HS-27A (cell line): ENCODE data around the gene ARL3.

Source experiments
- DNase-seq: peaks from one replicate; pipeline ENCODE4 v3.0.0-alpha.2; 2012; ENCODE audit warnings: low read depth, missing footprints

Gene ARL3

DNA sequence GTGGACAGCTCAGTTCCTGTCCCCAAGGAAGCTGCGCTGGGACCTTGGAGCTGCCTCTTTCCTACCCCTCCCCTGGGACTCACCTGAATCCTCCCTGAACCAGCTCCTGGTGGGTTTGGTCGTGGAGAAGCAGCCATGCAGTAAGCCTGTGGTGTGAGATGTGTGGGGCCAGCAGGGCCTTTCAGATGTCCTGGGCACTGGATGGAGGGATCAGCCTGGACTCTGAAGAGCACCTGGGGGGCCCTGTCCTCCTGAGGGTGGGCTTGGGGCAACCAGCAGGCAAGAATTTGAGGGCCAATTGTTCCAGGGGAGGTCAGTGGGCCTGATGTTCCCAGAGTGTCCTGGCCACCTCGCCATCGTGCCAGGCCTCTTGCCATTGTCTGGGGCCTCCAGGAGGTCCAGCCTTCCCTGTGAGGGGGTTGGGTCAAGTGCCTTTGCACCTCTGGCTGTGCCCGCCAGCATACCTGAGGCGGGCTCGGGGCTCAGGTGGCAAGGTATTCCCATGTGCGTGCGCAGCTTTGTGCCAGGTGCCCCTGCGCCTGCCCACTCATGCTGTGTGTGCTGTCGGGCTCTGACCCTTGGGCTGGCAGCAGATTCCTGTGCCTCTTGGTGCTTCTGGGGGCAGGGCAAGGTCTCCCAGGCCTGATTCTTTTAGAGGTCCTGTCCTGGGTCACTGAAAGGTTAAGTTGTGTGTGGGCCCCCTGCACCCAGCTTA lies 62.6 kb downstream of the ARL3 start:
- DNase-seq: no peak

DNA sequence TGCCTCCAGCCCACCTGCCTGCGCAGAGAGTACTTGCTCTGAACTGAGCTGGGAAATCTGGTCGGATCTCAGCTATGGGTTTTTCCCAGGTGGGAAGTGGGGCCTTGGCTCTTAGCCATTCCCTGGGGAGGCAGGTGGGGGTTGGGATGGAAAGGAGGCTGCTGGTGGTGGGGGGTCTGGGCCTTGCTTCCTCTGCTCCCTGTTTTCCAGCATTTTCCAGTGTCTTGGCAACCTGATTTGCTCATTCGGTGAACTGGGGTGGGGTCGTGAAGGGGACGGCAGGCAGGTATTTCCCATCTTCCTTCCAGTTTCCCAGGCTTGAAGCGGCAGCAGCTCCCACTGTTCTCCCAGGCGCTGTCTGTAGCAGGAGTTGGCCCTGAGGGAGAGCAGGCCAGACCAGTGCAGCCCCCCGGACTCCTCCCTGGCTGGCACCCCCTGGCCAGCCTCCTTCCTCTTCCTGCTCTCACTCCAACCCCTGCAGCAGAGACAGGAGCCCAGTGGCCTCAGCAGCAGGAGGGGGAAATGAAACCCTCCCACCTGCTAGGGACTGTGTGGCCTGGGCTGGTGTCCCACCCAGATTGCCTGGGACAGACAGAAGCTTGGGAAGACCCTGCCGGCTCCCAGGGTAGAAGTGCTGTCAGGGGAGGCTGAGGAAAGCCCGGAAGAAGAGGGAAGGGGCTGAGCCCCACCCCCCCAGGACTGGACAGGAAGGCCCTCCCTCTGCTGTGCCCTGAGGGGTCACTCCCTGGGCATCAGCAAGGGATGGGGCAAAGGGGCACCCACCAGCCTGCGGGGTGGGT lies 63.3 kb downstream of the ARL3 start:
- no peak for DNase-seq

DNA sequence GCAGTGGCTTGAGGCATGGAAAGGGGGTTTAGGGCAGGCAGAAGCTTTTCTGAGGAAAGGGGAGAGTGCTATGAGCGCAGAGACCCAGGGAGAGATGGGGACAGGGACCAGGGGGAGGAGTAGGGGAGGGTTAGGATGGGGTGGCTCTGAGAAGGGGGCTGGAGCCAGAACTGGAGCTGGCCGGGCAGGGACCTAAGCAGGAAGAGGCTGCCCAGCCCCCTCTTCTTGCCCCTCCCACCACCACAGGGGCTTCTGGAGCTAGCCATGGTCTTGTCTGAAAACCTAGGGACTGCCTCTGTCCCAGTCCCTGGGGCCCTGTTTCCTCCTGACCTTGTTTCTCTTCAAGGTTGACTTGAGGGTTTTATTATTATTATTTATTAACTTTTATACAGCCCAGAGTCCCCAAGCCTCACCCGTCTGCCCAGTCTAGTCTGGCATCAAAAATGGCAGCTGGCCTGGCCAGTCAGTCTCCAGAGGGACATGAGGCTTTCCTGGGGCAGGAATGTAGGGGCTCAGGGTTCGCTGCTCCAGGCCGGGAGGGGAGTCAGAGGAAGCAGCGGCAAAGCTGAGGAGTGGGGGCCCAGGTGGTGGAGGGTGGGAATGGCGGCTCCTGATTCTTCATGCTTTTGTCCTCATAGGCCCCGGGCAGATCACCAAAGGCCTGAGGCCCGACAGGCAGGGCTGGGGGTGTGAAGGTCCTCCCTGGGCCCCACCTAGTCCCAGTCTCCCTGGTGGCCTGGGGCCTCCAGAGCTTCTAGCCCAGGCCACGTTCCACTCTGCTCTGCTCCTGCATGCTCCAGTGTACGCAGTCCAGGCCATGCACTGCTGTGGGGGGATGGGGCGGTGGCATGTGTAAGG lies 64.2 kb downstream of the ARL3 start:
- DNase-seq: no peak

- DNase-seq: no peak
Observed at GRCh38 chr10:102648889-102649796, 65.1 kb downstream of the ARL3 start.

- no peak for DNase-seq
Observed at GRCh38 chr10:102648269-102648888, 65.8 kb downstream of the ARL3 start.

GRCh38 chr10:102647443-102648268 lies 66.5 kb downstream of the ARL3 start:
- no peak for DNase-seq

GRCh38 chr10:102646610-102647442 lies 67.4 kb downstream of the ARL3 start:
- DNase-seq: no peak

DNA sequence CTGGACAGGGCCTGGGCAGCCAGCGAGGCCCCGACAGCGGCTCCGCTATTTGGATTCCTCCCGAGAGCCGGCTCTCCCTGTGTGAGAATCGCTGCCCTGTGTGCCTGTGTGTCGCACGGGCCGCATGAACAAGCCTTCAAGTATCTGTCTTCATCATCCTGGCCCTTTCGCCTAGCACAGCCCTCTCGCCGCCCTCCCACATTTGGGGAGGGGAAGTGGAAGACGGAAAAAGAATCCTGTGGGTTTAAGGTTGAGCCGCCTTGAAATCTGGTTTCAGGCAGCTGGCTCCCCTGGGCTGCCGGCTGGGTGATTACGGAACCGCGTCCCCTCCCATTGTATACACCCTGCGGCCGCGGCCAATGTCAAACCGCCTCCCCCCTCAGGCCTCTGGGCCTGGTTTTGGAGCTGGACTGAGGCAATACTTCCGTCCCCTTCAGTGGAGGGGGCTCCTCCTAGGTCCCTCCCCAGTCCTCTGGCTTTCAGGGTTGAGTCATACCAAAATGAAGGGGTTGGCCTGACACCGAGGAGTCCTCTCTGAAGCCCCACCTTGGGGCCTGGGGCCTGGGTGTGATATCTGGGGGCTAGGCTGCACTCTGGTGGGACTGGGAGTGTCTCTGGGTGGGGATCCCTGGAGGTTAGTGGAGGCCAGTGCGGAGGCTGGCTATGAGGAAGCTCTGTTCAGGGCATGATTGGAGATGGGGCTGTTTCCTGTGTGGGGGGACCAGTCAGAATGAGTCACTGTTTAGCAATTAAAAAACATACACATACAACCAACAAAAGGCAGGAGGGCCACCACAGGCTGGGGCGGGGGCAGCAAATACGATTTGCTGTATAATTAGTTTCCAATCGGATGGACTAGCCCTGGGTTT lies 68.2 kb downstream of the ARL3 start:
- DNase-seq: no peak

GRCh38 chr10:102645388-102645740 lies 68.8 kb downstream of the ARL3 start:
- DNase-seq: no peak

GRCh38 chr10:102644646-102645387 lies 69.4 kb downstream of the ARL3 start:
- DNase-seq: no peak

DNA sequence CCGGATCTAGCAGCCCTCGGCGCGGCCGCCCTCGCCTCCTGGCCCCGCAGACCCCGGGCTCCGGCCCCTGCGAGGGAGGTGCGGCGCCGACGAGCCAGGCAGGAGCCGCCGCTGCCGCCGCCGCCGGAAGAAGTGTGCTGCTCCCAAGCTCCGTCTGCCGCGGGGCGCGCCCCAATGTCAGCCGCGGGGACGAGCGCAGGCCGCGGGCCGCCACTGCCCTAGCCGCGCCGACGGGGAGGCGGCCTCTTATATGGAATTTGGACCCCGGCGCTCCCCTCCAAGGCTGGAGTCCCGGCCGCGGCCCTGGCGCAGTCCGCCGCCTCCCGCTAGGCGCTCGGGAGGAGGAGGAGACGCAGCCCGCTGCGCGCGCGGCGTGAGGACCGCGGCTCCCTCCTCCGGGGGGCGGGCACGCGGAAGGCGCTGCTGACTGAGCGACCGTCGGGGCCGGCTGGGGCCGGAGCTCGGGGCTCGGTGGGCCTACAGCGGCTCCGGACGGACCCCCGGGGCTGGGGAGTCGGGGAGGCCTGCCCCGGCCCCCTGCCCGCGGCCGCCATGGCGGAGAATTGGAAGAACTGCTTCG lies 70.0 kb downstream of the ARL3 start, which contains the start of gene TRIM8:
Gene TRIM8 (plus strand): TSS at position 414 of the 580 bp plus-strand sequence. CDS start 139 bp downstream, at position 553.
- DNase-seq: no peak

DNA sequence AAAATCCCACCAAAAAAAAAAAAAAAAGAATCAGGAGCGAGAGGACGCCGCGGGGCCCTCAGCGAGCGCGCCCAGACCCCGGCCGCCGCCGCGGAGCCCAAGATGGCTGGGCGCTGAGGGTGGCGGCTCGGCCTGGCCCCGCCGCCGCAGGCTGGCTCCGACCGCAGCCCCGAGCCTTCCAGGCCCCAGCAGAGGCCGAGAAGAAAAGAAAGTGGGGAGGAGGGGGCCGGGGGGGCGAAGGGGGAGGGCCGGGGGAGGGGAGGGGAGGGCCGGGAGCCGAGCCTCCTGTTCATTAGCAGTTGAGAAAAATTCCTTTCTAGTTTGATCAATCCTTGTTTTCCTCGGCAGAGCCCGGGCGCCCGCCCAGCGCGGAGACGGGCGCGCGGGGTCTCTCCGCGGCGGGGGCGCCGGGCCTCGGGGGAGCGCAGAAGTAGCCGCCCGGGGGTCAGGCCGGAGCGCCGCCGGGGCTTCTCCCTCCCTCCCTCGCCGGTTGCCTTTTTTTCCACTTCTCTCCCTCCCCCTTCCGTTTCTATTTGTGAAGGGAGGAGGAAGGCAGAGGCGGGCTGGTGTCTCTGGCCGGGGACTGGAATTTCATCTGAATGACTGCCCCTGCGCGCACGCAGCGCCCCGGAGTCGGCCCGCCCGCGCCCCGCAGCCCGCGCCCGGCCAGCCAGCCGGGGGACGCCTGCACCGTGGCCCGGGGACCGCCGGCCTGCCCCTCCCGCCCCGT lies 70.7 kb downstream of the ARL3 start:
- DNase-seq: no peak

DNA sequence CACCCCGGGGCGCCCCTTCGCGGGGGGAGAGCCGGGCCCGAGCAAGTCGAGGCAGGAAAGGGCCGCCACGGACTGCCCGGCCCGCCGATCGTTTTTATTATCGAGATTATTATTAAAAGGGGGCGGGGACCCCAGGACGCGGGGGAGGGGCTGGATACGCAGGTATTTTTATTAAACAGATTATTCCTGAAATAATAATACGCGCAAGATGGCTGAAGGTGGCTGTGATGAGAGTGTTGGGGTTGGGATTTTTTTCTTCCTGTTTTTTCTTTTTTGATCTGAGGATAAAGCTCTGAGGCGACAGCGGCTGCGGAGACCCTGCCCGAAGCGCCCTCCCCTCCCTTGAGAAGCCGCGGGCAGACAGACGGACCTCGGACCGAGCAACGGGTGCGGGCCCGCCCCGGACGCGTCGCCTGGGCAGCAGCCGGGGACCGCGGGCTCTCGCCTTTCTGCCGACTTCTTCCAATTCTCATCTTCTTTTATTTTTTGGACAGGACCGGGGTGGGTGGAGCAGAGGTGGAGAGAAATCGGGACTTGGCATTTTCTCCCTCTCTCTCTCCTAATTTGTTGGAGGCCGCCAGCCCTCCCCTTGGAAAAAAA lies 71.4 kb downstream of the ARL3 start:
- no peak for DNase-seq

DNA sequence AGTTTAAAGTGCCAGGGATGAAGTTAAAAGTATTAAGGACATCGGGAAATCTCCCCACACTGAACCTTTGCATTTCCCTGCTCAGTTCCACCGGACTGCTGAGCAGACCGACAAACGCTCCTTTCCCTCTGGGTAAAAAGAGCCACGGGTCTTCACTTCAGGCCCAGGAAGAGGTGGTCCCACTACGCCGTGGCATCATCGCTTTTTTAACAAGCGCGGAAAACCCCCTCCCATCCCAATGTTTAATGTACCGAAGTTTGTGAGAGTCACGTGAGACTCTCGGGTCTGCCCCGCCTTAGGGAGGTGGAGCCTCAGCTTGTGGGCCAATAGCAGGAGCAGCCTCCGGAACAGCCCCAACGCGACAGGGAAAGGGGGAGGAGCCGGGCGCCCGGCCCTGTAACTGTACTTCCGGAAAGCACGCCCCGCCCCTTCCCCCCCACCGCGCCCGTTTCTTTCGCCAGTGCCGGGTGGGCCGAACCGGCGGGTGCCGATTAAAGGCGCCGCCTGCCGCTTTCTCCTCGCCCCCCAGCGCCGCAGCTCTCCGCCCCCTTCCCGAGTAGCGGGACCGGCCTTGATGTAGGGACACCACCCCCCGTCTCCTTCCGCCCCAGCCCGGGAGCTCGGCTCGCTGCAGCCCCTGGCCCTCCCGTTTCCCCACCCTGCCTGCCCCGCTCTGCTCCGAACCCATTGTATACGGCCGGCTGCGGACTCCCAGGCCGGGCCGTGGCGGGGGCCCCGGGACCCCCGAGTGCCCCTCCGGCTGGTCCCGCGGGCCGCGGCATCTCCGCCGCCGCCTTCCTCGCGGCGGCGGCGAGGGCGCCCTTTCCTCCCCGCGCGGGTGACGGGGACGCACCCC lies 72.1 kb downstream of the ARL3 start:
- DNase-seq: no peak

GRCh38 chr10:102641402-102641801 lies 72.8 kb downstream of the ARL3 start:
- no peak for DNase-seq
